PC-9 (cell line): ENCODE measurements around the gene SPTLC1.

Source experiments
- CTCF ChIP-seq: fragments of 200-600 bp; sonication (generic); conservative IDR thresholded peaks from 2 replicates; pipeline ENCODE4 v1.6.1; 2017; ENCODE audit warnings: mixed run types, antibody characterized with exemption, mild to moderate bottlenecking, moderate library complexity
- EZH2 ChIP-seq: fragments of 200-600 bp; sonication (generic); IDR thresholded peaks from 2 replicates; pipeline ENCODE4 v1.8.0; 2017; ENCODE audit warnings: antibody characterized with exemption, low read depth

- TF ChIP-seq CTCF (no peak), EZH2 (no peak)
These were observed 66.1 kb downstream of the SPTLC1 start for GRCh38 chr9:92048924-92049625.
